HEK293 (cell line): Measurements from ENCODE around the gene AIPL1.
A peak's percentile ranks its signal among the peaks of the same experiment; 100 is the strongest.

Experiments
- CTCF ChIA-PET: fragments of 350-600 bp; formaldehyde crosslinking; extraction: SDS; loops from one replicate; lab custom pipeline; 2021; ENCODE audit warnings: antibody characterized with exemption; lab: Yijun Ruan, JAX
- POLR2A ChIA-PET: fragments of 300-600 bp; formaldehyde crosslinking; extraction: SDS; loops from one replicate; lab custom pipeline; 2020; ENCODE audit warnings: antibody characterized with exemption, inconsistent platforms; lab: Yijun Ruan, JAX
- H3K27ac ChIP-seq: fragments of 200-500 bp; sonication (Bioruptor generic); 2 replicates; pipeline ENCODE4 v1.5.1; 2014; ENCODE audit warnings: low read depth, low read length, control low read depth, inconsistent platforms; ENCODE audit errors: extremely low read depth
- H3K36me3 ChIP-seq, 2 experiments: fragments of 200-500 bp in 1 of 2; sonication (Bioruptor generic) in 1 of 2; 1 replicate in 1 of 2; 2 replicates in 1 of 2; pipeline ENCODE4 v1.5.1; 2014 to 2017; ENCODE audit warnings: inconsistent platforms in 2 of 2, low read length in 2 of 2; ENCODE audit not compliant: control insufficient read depth in 2 of 2, insufficient read depth in 1 of 2
- H3K4me1 ChIP-seq: fragments of 200-500 bp; sonication (Bioruptor generic); 2 replicates; pipeline ENCODE4 v1.5.1; 2014; ENCODE audit warnings: mild to moderate bottlenecking, low read length, inconsistent platforms; ENCODE audit not compliant: control insufficient read depth, insufficient read depth
- H3K4me3 ChIP-seq: 2 replicates; pipeline ENCODE4 v1.5.1; 2011; ENCODE audit warnings: low read depth, mild to moderate bottlenecking, control low read depth, low read length, moderate library complexity
- H3K9me3 ChIP-seq: fragments of 200-500 bp; sonication (Bioruptor generic); 2 replicates; pipeline ENCODE4 v1.5.1; 2014; ENCODE audit warnings: low read depth, low read length, inconsistent platforms; ENCODE audit not compliant: control insufficient read depth, insufficient read depth
- HOXA7 ChIP-seq: sonication (generic); formaldehyde crosslinking; IDR thresholded peaks from 2 replicates; pipeline ENCODE4 v1.8.1; 2022; ENCODE audit warnings: missing genetic modification reagents, borderline replicate concordance
- MYNN ChIP-seq: fragments of 450-650 bp; formaldehyde crosslinking; IDR thresholded peaks from 2 replicates; pipeline ENCODE4 v1.5.1; 2016; ENCODE audit warnings: missing biosample characterization, missing genetic modification characterization, borderline replicate concordance
- MZF1 ChIP-seq: fragments of 450-650 bp; formaldehyde crosslinking; IDR thresholded peaks from 2 replicates; pipeline ENCODE4 v1.5.1; 2017; ENCODE audit warnings: missing biosample characterization, missing genetic modification characterization, borderline replicate concordance
- SETDB1 ChIP-seq: IDR thresholded peaks from one replicate; pipeline ENCODE4 v1.6.1; 2017; ENCODE audit warnings: mild to moderate bottlenecking, low read length, moderate library complexity, mixed read lengths; ENCODE audit not compliant: insufficient read length
- WT1 ChIP-seq: fragments of 450-650 bp; formaldehyde crosslinking; IDR thresholded peaks from 2 replicates; pipeline ENCODE4 v1.5.1; 2016; ENCODE audit warnings: missing biosample characterization, missing genetic modification characterization
- ZNF112 ChIP-seq: fragments of 450-650 bp; formaldehyde crosslinking; IDR thresholded peaks from 2 replicates; pipeline ENCODE4 v1.5.0; 2017; ENCODE audit warnings: missing biosample characterization, missing genetic modification characterization
- ZNF132 ChIP-seq: fragments of 450-650 bp; formaldehyde crosslinking; IDR thresholded peaks from 2 replicates; pipeline ENCODE4 v1.5.1; 2017; ENCODE audit warnings: missing biosample characterization, missing genetic modification characterization, borderline replicate concordance
- ZNF223 ChIP-seq: fragments of 450-650 bp; formaldehyde crosslinking; IDR thresholded peaks from 2 replicates; pipeline ENCODE4 v1.5.1; 2016; ENCODE audit warnings: missing biosample characterization, missing genetic modification characterization
- ZNF623 ChIP-seq: fragments of 450-650 bp; formaldehyde crosslinking; IDR thresholded peaks from 2 replicates; pipeline ENCODE4 v1.5.1; 2016; ENCODE audit warnings: missing biosample characterization, missing genetic modification characterization
- ZNF664 ChIP-seq: fragments of 450-650 bp; formaldehyde crosslinking; IDR thresholded peaks from 2 replicates; pipeline ENCODE4 v1.5.1; 2016; ENCODE audit warnings: missing biosample characterization, missing genetic modification characterization
- ZNF76 ChIP-seq: fragments of 450-650 bp; formaldehyde crosslinking; IDR thresholded peaks from 2 replicates; pipeline ENCODE4; 2016; ENCODE audit warnings: low read depth, missing biosample characterization, missing genetic modification characterization, borderline replicate concordance
- ZNF777 ChIP-seq: fragments of 450-650 bp; formaldehyde crosslinking; IDR thresholded peaks from 2 replicates; pipeline ENCODE4 v1.5.1; 2017; ENCODE audit warnings: missing biosample characterization, missing genetic modification characterization, borderline replicate concordance
- TF ChIP-seq, protein P1 (sequence below): fragments of 450-650 bp; formaldehyde crosslinking; IDR thresholded peaks from 2 replicates; pipeline ENCODE4 v1.5.1; 2016; ENCODE audit warnings: missing biosample characterization, missing genetic modification characterization
- TF ChIP-seq, protein P2 (sequence below): fragments of 450-650 bp; formaldehyde crosslinking; IDR thresholded peaks from 2 replicates; pipeline ENCODE4 v1.5.1; 2017; ENCODE audit warnings: missing biosample characterization, missing genetic modification characterization
- TF ChIP-seq, protein P3 (sequence below): fragments of 450-650 bp; IDR thresholded peaks from 2 replicates; pipeline ENCODE4 v1.5.1; 2018; ENCODE audit warnings: missing biosample characterization, missing genetic modification characterization
- TF ChIP-seq, protein P4 (sequence below): fragments of 450-650 bp; formaldehyde crosslinking; IDR thresholded peaks from 2 replicates; pipeline ENCODE4 v1.5.1; 2016; ENCODE audit warnings: missing biosample characterization, missing genetic modification characterization

The AIPL1 gene

DNA sequence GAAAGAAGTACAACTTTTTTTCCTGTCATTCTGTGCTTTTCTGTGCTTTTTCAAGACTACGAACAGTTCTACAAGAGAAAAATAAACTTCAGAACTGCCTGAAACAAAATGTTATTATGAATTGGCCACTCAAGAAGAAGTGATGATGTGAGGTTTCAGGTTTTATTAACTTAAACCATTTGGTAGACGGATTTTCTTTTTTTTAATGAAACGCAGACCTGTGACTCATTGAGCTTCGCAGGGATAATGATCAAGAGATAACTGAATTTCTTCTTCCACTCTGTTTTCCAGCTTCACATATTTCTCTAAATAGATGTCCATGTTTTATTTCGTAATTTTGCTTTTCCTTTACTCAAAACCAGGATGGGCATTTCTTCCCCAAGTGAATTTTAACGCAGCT is 32.7 kb downstream of the AIPL1 start:
- ChIA-PET CTCF (interaction anchor here (0.6 to 0.8 kb wide), 2 partner anchors 21 to 886 kb away, joined by 4 to 6 read pairs; no protein-coding TSS in a partner anchor), POLR2A (no interaction called here)
- Histone ChIP-seq H3K9me3 (no peaks in the 10 kb centered on the region), H3K36me3 (no peaks in the 10 kb centered on the region), H3K27ac (no peak overlapping the region), H3K4me1 (no peaks in the 10 kb centered on the region), H3K4me3 (no peak overlapping the region)
- no peak for TF ChIP-seq ZNF664 (tag by site-specific recombination)
- TF ChIP-seq ZNF76 (tag by site-specific recombination): no peak
- TF ChIP-seq MYNN (tag by site-specific recombination): no peak
- TF ChIP-seq, protein P1, sequence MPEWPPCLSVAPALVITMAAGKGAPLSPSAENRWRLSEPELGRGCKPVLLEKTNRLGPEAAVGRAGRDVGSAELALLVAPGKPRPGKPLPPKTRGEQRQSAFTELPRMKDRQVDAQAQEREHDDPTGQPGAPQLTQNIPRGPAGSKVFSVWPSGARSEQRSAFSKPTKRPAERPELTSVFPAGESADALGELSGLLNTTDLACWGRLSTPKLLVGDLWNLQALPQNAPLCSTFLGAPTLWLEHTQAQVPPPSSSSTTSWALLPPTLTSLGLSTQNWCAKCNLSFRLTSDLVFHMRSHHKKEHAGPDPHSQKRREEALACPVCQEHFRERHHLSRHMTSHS (tag by site-specific recombination): no peak
- no peak for TF ChIP-seq HOXA7 (CRISPR knock-in tag)
- TF ChIP-seq, protein P2, sequence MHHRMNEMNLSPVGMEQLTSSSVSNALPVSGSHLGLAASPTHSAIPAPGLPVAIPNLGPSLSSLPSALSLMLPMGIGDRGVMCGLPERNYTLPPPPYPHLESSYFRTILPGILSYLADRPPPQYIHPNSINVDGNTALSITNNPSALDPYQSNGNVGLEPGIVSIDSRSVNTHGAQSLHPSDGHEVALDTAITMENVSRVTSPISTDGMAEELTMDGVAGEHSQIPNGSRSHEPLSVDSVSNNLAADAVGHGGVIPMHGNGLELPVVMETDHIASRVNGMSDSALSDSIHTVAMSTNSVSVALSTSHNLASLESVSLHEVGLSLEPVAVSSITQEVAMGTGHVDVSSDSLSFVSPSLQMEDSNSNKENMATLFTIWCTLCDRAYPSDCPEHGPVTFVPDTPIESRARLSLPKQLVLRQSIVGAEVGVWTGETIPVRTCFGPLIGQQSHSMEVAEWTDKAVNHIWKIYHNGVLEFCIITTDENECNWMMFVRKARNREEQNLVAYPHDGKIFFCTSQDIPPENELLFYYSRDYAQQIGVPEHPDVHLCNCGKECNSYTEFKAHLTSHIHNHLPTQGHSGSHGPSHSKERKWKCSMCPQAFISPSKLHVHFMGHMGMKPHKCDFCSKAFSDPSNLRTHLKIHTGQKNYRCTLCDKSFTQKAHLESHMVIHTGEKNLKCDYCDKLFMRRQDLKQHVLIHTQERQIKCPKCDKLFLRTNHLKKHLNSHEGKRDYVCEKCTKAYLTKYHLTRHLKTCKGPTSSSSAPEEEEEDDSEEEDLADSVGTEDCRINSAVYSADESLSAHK: no peak
- no peak for TF ChIP-seq ZNF223 (tag by site-specific recombination)
- TF ChIP-seq MZF1 (tag by site-specific recombination): no peak
- TF ChIP-seq ZNF777 (tag by site-specific recombination): no peak
- TF ChIP-seq ZNF132 (tag by site-specific recombination): no peak
- TF ChIP-seq, protein P3, sequence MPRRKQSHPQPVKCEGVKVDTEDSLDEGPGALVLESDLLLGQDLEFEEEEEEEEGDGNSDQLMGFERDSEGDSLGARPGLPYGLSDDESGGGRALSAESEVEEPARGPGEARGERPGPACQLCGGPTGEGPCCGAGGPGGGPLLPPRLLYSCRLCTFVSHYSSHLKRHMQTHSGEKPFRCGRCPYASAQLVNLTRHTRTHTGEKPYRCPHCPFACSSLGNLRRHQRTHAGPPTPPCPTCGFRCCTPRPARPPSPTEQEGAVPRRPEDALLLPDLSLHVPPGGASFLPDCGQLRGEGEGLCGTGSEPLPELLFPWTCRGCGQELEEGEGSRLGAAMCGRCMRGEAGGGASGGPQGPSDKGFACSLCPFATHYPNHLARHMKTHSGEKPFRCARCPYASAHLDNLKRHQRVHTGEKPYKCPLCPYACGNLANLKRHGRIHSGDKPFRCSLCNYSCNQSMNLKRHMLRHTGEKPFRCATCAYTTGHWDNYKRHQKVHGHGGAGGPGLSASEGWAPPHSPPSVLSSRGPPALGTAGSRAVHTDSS (tag by site-specific recombination): no peak
- no peak for TF ChIP-seq WT1

DNA sequence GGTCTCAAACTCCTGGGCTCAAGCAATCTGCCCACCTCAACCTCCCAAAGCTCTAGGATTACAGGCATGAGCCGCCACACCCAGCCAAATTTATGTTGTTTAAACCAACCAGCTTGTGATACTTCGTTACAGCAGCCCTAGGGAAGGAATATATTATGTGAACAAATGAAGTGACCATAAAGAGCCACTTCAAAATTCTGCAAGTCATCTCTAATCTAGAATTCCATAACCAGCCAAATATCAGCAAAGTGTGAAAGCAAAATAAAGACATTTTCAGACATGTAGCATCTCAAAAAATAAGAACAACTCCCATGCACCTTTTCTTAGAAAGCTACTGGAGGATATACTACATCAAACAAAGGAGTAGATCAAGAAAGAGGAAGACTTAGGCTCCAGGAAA is 36.0 kb downstream of the AIPL1 start:
- CTCF ChIA-PET: interaction anchor here (0.7 kb wide), 1 partner anchor 1203 kb away, joined by 3 read pairs; no protein-coding TSS in a partner anchor
- Histone ChIP-seq H3K36me3 (no peaks in the 10 kb centered on the region), H3K4me1 (no peaks in the 10 kb centered on the region), H3K4me3 (no peak overlapping the region), H3K9me3 (no peaks in the 10 kb centered on the region), H3K27ac (no peak overlapping the region)
- POLR2A ChIA-PET: no interaction called here
- TF ChIP-seq ZNF623 (tag by site-specific recombination): no peak
- TF ChIP-seq, protein P4, sequence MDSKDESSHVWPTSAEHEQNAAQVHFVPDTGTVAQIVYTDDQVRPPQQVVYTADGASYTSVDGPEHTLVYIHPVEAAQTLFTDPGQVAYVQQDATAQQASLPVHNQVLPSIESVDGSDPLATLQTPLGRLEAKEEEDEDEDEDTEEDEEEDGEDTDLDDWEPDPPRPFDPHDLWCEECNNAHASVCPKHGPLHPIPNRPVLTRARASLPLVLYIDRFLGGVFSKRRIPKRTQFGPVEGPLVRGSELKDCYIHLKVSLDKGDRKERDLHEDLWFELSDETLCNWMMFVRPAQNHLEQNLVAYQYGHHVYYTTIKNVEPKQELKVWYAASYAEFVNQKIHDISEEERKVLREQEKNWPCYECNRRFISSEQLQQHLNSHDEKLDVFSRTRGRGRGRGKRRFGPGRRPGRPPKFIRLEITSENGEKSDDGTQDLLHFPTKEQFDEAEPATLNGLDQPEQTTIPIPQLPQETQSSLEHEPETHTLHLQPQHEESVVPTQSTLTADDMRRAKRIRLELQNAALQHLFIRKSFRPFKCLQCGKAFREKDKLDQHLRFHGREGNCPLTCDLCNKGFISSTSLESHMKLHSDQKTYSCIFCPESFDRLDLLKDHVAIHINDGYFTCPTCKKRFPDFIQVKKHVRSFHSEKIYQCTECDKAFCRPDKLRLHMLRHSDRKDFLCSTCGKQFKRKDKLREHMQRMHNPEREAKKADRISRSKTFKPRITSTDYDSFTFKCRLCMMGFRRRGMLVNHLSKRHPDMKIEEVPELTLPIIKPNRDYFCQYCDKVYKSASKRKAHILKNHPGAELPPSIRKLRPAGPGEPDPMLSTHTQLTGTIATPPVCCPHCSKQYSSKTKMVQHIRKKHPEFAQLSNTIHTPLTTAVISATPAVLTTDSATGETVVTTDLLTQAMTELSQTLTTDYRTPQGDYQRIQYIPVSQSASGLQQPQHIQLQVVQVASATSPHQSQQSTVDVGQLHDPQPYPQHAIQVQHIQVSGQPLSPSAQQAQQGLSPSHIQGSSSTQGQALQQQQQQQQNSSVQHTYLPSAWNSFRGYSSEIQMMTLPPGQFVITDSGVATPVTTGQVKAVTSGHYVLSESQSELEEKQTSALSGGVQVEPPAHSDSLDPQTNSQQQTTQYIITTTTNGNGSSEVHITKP: no peak
- TF ChIP-seq ZNF112 (tag by site-specific recombination): no peak
- TF ChIP-seq SETDB1: peak; percentile 28
